ENCODE results near the gene CNDP1.

Gene CNDP1

GRCh38 chr18:74533666-74534065 lies 634 bp upstream of the CNDP1 start:
- TF ChIP-seq CTCF (IDR thresholded peaks at IDR 0.05; ENCODE audit: low read length, missing control alignments), result no peak
- DNase-seq (ENCODE audit: low read depth), result no peak

GRCh38 chr18:74534981-74535649 lies 815 bp downstream of the CNDP1 start:
- no peak for TF ChIP-seq CTCF (IDR thresholded peaks at IDR 0.05; ENCODE audit: low read length, missing control alignments)

More at GRCh38 chr18:74533666-74534065, 634 bp upstream of the CNDP1 start:
- no peak overlapping the region for H3K4me3 ChIP-seq (replicated peaks; ENCODE audit: low read depth, low read length)

GRCh38 chr18:74539289-74539688 lies 5.0 kb downstream of the CNDP1 start:
- no peak overlapping the region for H3K4me3 ChIP-seq (replicated peaks; ENCODE audit: low read depth, low read length)
- no peak for DNase-seq (ENCODE audit: low read depth)
- no peak for TF ChIP-seq CTCF (IDR thresholded peaks at IDR 0.05; ENCODE audit: low read length, missing control alignments)

More at GRCh38 chr18:74534981-74535649, 815 bp downstream of the CNDP1 start:
- no peak for DNase-seq (ENCODE audit: low read depth)
- H3K4me3 ChIP-seq (replicated peaks; ENCODE audit: low read depth, low read length), result no peak overlapping the region

- no peak for TF ChIP-seq CTCF (IDR thresholded peaks at IDR 0.05; ENCODE audit: low read length, missing control alignments)
- no peak for DNase-seq (ENCODE audit: low read depth)
- no peak overlapping the region for H3K4me3 ChIP-seq (replicated peaks; ENCODE audit: low read depth, low read length)
Measured at GRCh38 chr18:74540652-74541421, 6.5 kb downstream of the CNDP1 start.

- peak; percentile 6 for DNase-seq (ENCODE audit: low read depth)
- H3K4me3 ChIP-seq (replicated peaks; ENCODE audit: low read depth, low read length), result no peak overlapping the region
- TF ChIP-seq CTCF (IDR thresholded peaks at IDR 0.05; ENCODE audit: low read length, missing control alignments), result no peak
Measured at GRCh38 chr18:74541703-74542555, 7.6 kb downstream of the CNDP1 start.

- H3K4me3 ChIP-seq (replicated peaks; ENCODE audit: low read depth, low read length), result no peak overlapping the region
- no peak for DNase-seq (ENCODE audit: low read depth)
- no peak for TF ChIP-seq CTCF (IDR thresholded peaks at IDR 0.05; ENCODE audit: low read length, missing control alignments)
Measured at GRCh38 chr18:74544898-74545297, 10.6 kb downstream of the CNDP1 start.
